NT2/D1 (cell line): ENCODE measurements around the gene EAF1.

Experiments
- SUZ12 ChIP-seq: IDR thresholded peaks from 2 replicates; pipeline ENCODE4 v1.6.1; 2011; ENCODE audit not compliant: insufficient read length, insufficient read depth; ENCODE audit errors: extremely low read depth
- YY1 ChIP-seq: IDR thresholded peaks from 2 replicates; pipeline ENCODE4 v1.6.1; 2011; ENCODE audit not compliant: insufficient read length, insufficient read depth

DNA sequence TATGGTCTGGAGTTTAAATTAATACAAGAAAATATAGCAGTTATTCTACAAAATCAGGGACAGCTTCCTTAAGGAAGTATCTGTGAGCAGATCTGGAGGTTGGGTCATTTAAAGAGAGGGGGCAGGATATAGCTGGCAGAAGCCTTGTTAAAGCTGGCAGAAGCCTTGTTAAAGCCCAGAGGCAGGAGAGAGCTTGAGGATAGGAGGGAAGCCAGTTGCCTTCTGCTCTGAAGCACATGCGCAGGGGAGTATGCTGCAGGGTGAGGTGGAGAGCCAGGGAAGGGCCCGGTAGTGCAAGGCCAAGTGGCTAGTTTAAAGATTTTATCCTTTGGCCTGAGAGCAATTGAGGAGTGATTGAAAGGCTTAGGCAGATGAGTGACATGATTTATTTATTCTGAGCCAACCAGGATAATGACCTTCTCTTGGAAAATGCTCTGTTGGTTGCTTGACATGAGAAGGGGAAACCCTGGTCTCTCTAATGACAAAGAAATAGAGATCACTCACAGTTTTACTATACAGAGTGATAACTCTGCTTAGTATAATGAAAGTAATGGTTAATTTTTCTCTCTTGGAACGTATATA, 3.9 kb downstream of the EAF1 start:
- TF ChIP-seq YY1, result no peak
- no peak for TF ChIP-seq SUZ12
